ENCODE measurements around the gene ZDHHC4. TPM values are rescaled to one million over a fixed set of nuclear protein-coding genes. Genes with fewer than 3 reads are reported as not detected.

The ZDHHC4 gene
- total and polyA plus RNA-seq, 2 donors (not counting 3 experiments of a cell fraction or from before 2014, with no cell fraction given): 29.9 to 122 TPM

- H2AFZ ChIP-seq (ENCODE audit: low read depth, low read length): no peak overlapping the region
- H3K9ac ChIP-seq (replicated peaks; ENCODE audit: extremely low read depth, insufficient read depth, low read length): no peak overlapping the region
- ChIA-PET CTCF (interaction anchor here (1.6 to 2.3 kb wide), 4 partner anchors 8 to 44 kb away, joined by 3 to 20 read pairs (median 7); no protein-coding TSS in a partner anchor), POLR2A (no interaction called here)
- no peaks in the 10 kb centered on the region for H4K20me1 ChIP-seq (replicated peaks; ENCODE audit: control insufficient read depth, extremely low read depth, insufficient read depth, low read length)
- FAIRE-seq: no peak
- DNase-seq (ENCODE audit: low read depth, low spot score): no peak
- no peak overlapping the region for H3K4me2 ChIP-seq (ENCODE audit: insufficient read depth, low read length)
- H3K79me2 ChIP-seq (ENCODE audit: control insufficient read depth, insufficient read depth, low read length): no peaks in the 10 kb centered on the region
- no TSS peak for BruUV-seq (replicated peaks)
- H3K27ac ChIP-seq (ENCODE audit: insufficient read depth, low read depth, low read length): no peak overlapping the region
- no peaks in the 10 kb centered on the region for H3K4me1 ChIP-seq (ENCODE audit: control insufficient read depth, extremely low read depth, insufficient read depth, low read length)
- no peaks in the 10 kb centered on the region for H3K36me3 ChIP-seq (ENCODE audit: control insufficient read depth in 2 of 2, extremely low read depth in 1 of 2, insufficient read depth in 2 of 2, low read length in 2 of 2)
- intact Hi-C loops (cut with micrococcal nuclease) (no loop called here), dilution Hi-C loops (cut with MboI; ENCODE audit: extremely low pct_ligation_motif_present, low sequenced_read_pairs) (no loop called here)
- H3K27me3 ChIP-seq (ENCODE audit: control insufficient read depth in 2 of 2, insufficient read depth in 2 of 2, low read length in 2 of 2): no peaks in the 10 kb centered on the region
- no peak for TF ChIP-seq POLR2AphosphoS5 (IDR thresholded peaks at IDR 0.05; ENCODE audit: insufficient read depth, low read depth, low read length)
- TF ChIP-seq MAX (IDR thresholded peaks at IDR 0.05; ENCODE audit: insufficient read depth, insufficient read length): no peak
- TF ChIP-seq EZH2 (IDR thresholded peaks at IDR 0.05; ENCODE audit: borderline replicate concordance, low read depth, low read length, severe bottlenecking): no peak
- no peak for TF ChIP-seq MYC (IDR thresholded peaks at IDR 0.05; ENCODE audit: low read depth, low read length)
- no peak for TF ChIP-seq JUN (IDR thresholded peaks at IDR 0.05; ENCODE audit: borderline replicate concordance, insufficient read depth, insufficient read length, low read depth)
- no peak for TF ChIP-seq POLR2A (IDR thresholded peaks at IDR 0.05; ENCODE audit: low read depth, low read length)
- TF ChIP-seq CTCF (IDR thresholded peaks at IDR 0.05; ENCODE audit: extremely low read depth in 1 of 2, insufficient read depth in 1 of 2, low read depth in 1 of 2, low read length in 2 of 2): no peak
- TF ChIP-seq FOS (IDR thresholded peaks at IDR 0.05; ENCODE audit: borderline replicate concordance, insufficient read depth, low read length): no peak
- no peak for TF ChIP-seq GATA2 (IDR thresholded peaks at IDR 0.05; ENCODE audit: insufficient read depth, insufficient read length, low read depth, low read length)
- H3K9me3 ChIP-seq (replicated peaks; ENCODE audit: control insufficient read depth, insufficient read depth, low read length): no peaks in the 10 kb centered on the region
- H3K9me1 ChIP-seq (replicated peaks; ENCODE audit: control insufficient read depth, extremely low read depth, insufficient read depth, low read length): no peaks in the 10 kb centered on the region
- no peak overlapping the region for H3K4me3 ChIP-seq (replicated peaks in 1 of 3; ENCODE audit: insufficient read depth in 1 of 3, low read depth in 1 of 3, low read length in 3 of 3)
Observed at GRCh38 chr7:6559896-6560295, 17.4 kb upstream of the ZDHHC4 start.

Data from endothelial cell of umbilical vein (primary cell).